Lower leg skin (tissue), 4 donors: Measurements from ENCODE around the gene GPR37. TPM values are rescaled to one million over a fixed set of nuclear protein-coding genes. Genes with fewer than 3 reads are reported as not detected.

Source experiments
- DNase-seq, 2 donors: peaks; one replicate each; pipeline ENCODE4 v3.0.0-alpha.2; 2019; ENCODE audit warnings: low spot score in 2 of 2
- H3K4me3 ChIP-seq: fragments of 200-600 bp; sonication (generic); 2 replicates; pipeline ENCODE4 v1.5.1; 2017; ENCODE audit warnings: mild to moderate bottlenecking, low read depth; ENCODE audit not compliant: poor library complexity, severe bottlenecking
- POLR2A ChIP-seq, 2 donors: fragments of 450-650 bp; IDR thresholded peaks; one replicate each; pipeline ENCODE4 v1.6.1; 2016 to 2017; ENCODE audit warnings: antibody characterized with exemption in 2 of 2, mild to moderate bottlenecking in 1 of 2, moderate library complexity in 1 of 2
- WGBS, 2 donors: methylation state at CpG; one replicate each; pipeline ENCODE4 v1.1.5; 2018; 5-methylcytosine and 5-hydroxymethylcytosine counted together
- intact Hi-C: fragments of 100-400 bp; cut with DNase I; formaldehyde crosslinking; loops from one replicate; pipeline ENCODE4 v1.15.0; 2023; ENCODE audit warnings: low total_unique reads
- total RNA-seq, 4 donors: library from RNA; depleted of rRNA; stranded (reverse); fragments of >200 nt; gene quantifications; one replicate each; pipeline ENCODE4 v1.1.0, GENCODE V29; 2016
- TF ChIP-seq, protein P1 (sequence below), 3 donors: fragments of 450-650 bp; IDR thresholded peaks; one replicate each; pipeline ENCODE4 v1.5.1; 2016; ENCODE audit warnings: antibody characterized with exemption in 3 of 3, mild to moderate bottlenecking in 3 of 3, moderate library complexity in 2 of 3

The GPR37 gene
- total RNA-seq = 1 to 10 TPM; 3.9 to 8.0 (median 5.3) TPM

GRCh38 chr7:124765401-124766352, at the start of gene GPR37:
Gene GPR37 (minus strand): TSS chr7:124765792. CDS start chr7:124764976, 816 bp downstream.
- peak within 1 kb of the TSS; percentile 43 for H3K4me3 ChIP-seq
- intact Hi-C loops = no loop called here
- 3% methylated on average over 60 to 69 of the region's 81 CpGs for WGBS, 2 donors
- peak; percentile 47 to 86 for DNase-seq
- TF ChIP-seq POLR2A (IDR thresholded peaks at IDR 0.05) = no peak
- TF ChIP-seq, protein P1, sequence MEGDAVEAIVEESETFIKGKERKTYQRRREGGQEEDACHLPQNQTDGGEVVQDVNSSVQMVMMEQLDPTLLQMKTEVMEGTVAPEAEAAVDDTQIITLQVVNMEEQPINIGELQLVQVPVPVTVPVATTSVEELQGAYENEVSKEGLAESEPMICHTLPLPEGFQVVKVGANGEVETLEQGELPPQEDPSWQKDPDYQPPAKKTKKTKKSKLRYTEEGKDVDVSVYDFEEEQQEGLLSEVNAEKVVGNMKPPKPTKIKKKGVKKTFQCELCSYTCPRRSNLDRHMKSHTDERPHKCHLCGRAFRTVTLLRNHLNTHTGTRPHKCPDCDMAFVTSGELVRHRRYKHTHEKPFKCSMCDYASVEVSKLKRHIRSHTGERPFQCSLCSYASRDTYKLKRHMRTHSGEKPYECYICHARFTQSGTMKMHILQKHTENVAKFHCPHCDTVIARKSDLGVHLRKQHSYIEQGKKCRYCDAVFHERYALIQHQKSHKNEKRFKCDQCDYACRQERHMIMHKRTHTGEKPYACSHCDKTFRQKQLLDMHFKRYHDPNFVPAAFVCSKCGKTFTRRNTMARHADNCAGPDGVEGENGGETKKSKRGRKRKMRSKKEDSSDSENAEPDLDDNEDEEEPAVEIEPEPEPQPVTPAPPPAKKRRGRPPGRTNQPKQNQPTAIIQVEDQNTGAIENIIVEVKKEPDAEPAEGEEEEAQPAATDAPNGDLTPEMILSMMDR (IDR thresholded peaks at IDR 0.05) = no peak

GRCh38 chr7:124813994-124814798, 48.6 kb upstream of the GPR37 start:
- WGBS, 2 donors = 84 to 86% methylated on average over 2 of the region's 2 CpGs
- no peak overlapping the region for H3K4me3 ChIP-seq
- DNase-seq = no peak
- TF ChIP-seq, protein P1 (IDR thresholded peaks at IDR 0.05) = no peak
- TF ChIP-seq POLR2A (IDR thresholded peaks at IDR 0.05) = no peak
- intact Hi-C loops = no loop called here

GRCh38 chr7:124812764-124813163, 47.2 kb upstream of the GPR37 start:
- WGBS, 2 donors = 81 to 86% methylated on average over 2 of the region's 2 CpGs
- intact Hi-C loops = no loop called here
- no peak for DNase-seq
- no peak overlapping the region for H3K4me3 ChIP-seq
- TF ChIP-seq POLR2A (IDR thresholded peaks at IDR 0.05) = no peak
- TF ChIP-seq, protein P1 (IDR thresholded peaks at IDR 0.05) = no peak

- no peak for DNase-seq
- no peak for TF ChIP-seq POLR2A (IDR thresholded peaks at IDR 0.05)
- TF ChIP-seq, protein P1 (IDR thresholded peaks at IDR 0.05) = no peak
- no peak overlapping the region for H3K4me3 ChIP-seq
- 67 to 70% methylated on average over 1 of the region's 1 CpG for WGBS, 2 donors
- intact Hi-C loops = no loop called here
These were observed 45.7 kb upstream of the GPR37 start for GRCh38 chr7:124811341-124811740.

DNA sequence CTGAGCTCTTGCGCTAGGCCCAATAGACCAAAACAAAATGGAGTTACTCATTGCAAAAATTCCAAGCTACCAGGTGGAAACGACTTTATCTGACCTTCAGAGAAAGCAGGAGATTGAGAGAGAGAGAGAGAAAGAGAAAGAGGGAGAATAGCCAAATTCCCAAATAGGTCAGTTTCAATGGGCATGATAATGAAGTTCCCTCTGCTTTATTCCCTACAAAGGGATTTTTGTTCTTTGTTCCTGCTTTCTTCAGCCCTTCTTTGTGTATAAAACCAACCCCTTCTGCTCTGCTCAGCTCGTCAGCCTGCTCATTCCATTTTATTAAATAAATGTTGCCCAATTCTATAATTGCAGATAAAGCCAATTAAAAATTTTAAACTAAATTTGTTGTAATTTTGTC, 45.0 kb upstream of the GPR37 start:
- no peak for DNase-seq
- 65 to 67% methylated on average over 3 of the region's 3 CpGs for WGBS, 2 donors
- no peak for TF ChIP-seq POLR2A (IDR thresholded peaks at IDR 0.05)
- no peak overlapping the region for H3K4me3 ChIP-seq
- intact Hi-C loops = no loop called here

DNA sequence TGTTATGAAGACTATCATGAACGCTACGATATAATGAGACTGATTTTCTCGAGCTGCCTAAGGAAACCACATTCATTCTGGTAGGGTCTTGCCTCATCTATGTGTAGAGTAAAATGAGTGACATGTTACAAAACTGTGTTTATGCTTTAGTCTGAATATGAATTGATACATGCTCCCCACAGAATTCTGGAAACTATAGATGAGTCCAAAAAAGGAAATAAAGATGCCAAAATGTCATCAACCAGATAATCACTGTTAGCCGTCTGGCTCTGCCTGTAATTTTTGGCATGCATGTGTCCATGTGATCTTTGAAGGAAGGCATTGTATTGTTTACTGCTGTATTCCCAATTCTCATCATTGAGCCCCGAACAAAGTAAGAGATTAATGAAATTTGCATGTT, 42.6 kb upstream of the GPR37 start:
- no peak overlapping the region for H3K4me3 ChIP-seq
- TF ChIP-seq POLR2A (IDR thresholded peaks at IDR 0.05) = no peak
- TF ChIP-seq, protein P1 (IDR thresholded peaks at IDR 0.05) = no peak
- intact Hi-C loops = no loop called here
- 71 to 75% methylated on average over 5 of the region's 5 CpGs for WGBS, 2 donors
- no peak for DNase-seq
